Kidney capillary endothelial cell (primary cell): ENCODE data around the gene MAN2A2.

Experiments
- DNase-seq: peaks from one replicate; pipeline ENCODE4 v3.0.0-alpha.2; 2018; ENCODE audit warnings: low spot score

MAN2A2 gene

DNA sequence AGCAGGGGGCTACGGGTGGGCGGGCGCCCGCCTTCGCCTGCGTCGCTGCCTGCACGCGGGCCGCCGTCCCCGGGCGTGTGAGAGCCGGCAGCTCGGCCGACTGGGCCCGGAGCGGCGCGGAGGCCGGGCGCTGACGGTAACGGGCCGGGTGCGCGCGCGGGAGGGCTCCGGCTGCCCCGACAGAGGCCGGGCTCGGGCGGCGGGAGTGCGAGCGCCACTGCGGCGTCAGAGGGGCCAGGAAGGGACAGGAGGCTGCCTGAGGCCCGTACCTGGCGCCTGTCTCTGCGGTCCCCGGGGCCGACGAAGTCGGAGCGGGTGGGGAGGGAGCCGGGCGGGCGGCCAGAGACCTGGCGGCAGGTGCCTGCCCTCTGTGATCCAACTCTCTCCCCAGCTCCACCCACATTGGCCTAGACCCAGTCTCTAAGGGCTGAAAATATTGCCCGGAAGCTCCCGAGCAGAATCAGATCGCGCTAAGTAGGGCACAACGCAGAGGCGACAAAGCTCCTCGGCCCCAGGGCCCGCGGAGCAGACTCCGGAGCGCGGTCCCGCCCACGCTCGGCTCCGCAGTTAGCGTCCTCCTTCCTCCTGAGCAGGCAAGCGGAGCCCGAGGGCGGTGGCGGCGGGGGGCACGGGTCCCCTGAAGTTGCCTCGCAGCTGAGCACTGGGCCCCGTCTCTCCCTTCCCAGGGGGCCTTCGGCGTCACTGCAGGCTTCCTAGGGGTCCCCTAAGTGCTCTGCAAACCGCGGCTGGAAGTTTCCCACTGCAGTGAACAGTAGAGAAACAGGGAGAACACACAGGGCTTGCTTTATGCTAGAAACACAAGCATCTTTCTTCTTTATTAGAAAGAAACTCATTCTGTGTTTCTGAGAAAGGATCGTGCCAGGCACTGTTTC, at the start of gene MAN2A2:
TSS of gene MAN2A2 (plus strand) at position 463 of the 893 bp plus-strand sequence. CDS start 906 bp downstream, outside the sequence.
- DNase-seq, result peak; percentile 42

DNA sequence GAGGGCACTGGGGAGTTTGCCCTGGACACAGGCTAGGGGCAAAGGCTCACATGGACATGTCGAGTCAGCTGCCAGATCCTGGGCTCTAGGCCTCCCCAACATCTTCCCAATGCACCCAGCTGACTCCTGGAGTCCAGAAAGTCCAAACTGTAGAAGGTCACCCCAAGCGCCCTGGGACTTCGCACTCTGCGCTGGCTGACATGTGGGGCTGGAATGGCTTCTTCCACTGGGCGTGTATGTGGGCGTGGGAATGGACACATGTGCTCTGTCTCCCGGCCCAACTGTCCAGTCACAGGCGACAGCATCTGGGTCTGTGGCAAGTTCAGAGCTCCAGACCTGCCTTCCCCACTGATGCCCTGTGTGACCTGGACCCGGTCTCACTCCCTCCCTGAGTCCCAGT, 48.0 kb upstream of the MAN2A2 start:
- DNase-seq, result no peak

- no peak for DNase-seq
Observed at GRCh38 chr15:90857337-90857736, 45.8 kb upstream of the MAN2A2 start.

- no peak for DNase-seq
Observed at GRCh38 chr15:90857883-90858443, 45.1 kb upstream of the MAN2A2 start.

DNA sequence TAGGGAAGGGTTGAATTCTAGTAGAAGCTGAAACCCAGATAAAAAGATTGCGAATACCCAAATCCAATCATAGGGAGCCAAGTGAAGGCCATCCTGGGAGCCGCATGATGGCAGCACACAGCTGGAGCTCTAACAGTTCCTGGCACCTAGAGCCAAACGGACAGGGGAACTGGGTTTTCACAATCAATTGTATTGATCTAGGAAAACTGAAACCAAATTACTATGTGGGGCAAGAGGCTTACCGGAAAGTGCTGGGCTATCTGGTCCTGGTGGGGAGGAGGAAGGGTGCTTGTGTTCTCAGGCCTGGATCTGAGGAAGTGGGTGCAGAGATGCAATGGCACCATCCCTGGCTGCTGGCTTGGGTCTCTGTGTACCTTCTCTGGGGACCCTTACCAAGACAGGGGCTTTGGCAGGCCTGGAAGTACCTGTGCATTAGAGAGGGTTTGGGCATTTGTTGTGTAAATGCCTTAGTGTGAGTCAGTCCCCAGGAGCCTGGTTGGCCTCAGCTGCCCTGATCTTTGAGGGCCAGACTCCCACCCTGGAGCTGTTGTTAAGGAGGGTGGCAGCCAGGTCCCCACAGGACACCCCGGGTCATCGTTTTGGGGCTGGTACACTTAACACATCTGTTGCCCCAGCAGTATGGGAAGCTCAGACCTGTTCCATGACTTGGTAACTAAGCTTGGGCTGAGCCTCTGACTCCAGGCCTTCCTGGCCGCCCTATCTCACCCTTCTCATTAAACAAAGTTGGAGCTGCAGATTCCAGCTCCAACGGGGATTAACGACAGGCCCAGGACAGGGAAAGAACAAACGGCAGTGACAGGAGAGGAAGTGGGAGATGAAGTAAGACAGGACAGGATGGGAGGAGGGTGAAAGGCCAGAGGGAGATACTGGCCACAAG, 43.6 kb upstream of the MAN2A2 start:
- no peak for DNase-seq

DNA sequence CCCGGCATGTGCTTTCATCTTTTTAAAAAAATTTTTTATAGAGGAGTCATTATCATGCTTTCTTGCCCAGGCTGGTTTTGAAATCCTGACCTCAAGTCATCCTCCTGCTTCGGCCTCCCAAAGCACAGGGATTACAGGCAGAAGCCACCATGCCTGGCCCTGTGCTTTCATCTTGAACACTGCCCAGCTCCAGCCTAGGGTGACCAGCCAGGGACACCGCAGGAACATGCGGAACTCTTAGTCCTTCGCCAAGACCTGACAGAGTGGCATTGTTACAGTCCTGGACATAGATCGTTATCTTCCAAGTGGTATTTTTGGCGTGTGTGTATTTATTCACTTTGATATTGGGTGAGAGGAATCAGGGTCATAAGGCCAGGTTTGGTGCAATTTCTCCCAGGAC, 42.7 kb upstream of the MAN2A2 start:
- DNase-seq, result no peak

DNA sequence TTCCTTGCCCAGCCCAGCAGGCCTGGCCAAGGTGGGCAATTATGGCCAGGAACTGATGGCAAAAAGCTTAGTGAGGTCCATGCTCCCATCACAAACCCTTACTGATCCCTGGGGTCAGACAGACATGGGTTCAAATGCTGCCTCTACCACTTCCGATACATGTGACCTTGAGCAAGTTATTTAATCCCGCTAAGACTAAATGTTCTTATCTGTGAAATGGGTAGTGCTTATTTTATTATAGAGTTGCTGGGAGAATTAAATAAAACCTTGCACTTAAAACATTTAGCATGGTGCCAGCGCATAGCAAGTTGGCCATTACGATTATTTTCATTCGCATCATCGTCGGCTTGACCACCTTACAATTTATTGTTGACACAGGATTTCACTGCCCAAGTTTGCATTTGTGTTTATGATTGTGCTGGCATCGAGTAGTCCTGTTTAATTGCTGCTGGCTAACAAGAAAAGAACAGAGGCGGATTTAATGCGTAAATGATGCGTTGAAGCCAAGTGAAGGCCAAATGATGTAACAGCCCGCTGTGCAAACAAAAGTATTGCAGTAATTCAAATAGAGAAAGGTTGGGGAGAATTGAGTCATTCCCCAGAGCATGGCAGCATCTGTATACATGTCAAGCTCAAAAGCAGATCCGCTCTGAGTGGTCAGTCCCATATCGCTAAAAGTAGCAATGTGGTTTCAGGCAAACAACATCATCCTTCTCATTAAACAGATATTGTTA, 42.0 kb upstream of the MAN2A2 start:
- DNase-seq, result no peak

DNA sequence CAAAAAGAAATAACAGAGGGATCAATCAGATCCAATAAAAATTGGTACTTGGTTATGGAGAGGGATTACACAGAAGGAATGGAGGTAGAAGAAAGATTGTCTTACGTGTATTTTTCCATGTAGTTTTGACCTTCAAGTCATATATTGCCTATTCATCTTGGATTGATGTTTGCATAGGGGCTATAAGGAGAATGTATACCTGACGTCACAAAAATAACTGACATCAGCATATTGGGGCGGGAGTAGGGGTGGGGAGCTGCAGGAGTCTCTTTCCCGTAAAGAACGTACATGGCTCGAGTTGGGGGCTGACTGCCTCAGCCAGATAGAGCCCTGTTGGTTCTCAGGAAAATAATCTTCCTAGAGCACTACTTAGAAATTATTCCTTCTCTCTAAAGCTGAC, 40.6 kb upstream of the MAN2A2 start:
- no peak for DNase-seq

DNA sequence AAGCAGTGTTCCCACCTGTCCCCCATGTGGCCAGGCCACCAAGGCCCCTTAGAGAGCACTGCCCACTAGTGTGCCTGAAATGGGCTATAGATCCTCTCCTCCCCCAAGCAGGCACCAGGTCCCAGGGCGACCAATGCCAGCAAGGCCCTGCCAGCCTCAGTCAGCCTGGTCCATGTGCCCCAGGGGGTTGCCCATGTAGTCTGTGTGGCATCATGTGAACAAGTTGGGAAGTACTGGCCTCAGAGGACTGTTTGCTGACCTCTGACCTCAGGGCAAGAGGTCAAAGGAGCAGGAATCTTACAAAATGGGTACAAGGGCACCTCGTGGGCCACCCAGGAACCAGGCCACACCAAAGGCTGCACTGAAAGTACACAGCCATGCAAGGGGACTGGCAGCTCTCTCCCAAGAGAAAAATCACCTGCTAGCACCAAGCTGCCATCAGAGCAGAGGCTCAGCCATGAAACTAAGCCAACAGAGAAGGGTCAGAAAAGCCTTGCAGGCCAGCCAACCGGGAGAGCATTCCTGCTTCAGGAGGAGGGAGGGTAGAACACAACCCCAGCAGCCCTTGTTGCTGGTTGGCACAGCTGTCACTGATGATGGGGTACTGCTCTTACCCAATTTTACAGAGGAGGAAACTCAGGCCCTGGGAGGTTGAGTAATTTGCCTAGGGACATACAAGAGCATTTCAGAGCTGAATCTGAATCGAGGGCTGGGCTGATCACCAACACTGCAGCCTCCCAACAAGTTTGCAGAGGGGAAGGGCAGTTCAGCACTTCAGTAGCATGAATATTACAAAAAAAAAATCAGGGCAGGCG, 39.9 kb upstream of the MAN2A2 start:
- no peak for DNase-seq

GRCh38 chr15:90863987-90864386, 39.1 kb upstream of the MAN2A2 start:
- DNase-seq, result no peak

- DNase-seq, result no peak
Observed at GRCh38 chr15:90864507-90864906, 38.6 kb upstream of the MAN2A2 start.

- no peak for DNase-seq
Observed at GRCh38 chr15:90865702-90866101, 37.4 kb upstream of the MAN2A2 start.

- DNase-seq, result no peak
Observed at GRCh38 chr15:90866161-90866715, 36.9 kb upstream of the MAN2A2 start.

GRCh38 chr15:90866800-90867199, 36.3 kb upstream of the MAN2A2 start:
- no peak for DNase-seq

GRCh38 chr15:90868261-90868689, 34.8 kb upstream of the MAN2A2 start, which contains the start of gene FURIN:
Gene FURIN (plus strand): TSS chr15:90868588. CDS start chr15:90875741, 7,153 bp downstream.
- DNase-seq, result no peak

- no peak for DNase-seq
Observed at GRCh38 chr15:90869140-90869541, 34.0 kb upstream of the MAN2A2 start.

GRCh38 chr15:90869601-90870353, 33.3 kb upstream of the MAN2A2 start:
- peak; percentile 99 for DNase-seq

- DNase-seq, result peak; percentile 40
Observed at GRCh38 chr15:90870354-90871138, 32.6 kb upstream of the MAN2A2 start.
